GM23338 (cell line): ENCODE data around the gene TSPEAR. TPM values are rescaled to one million over a fixed set of nuclear protein-coding genes. Genes with fewer than 3 reads are reported as not detected.

Source experiments
- ATAC-seq: fragments of 200-7000 bp; cut with Tn5 transposase; 3 replicates; pipeline ENCODE4 v1.9.1; 2020
- DNase-seq: peaks from one replicate; pipeline ENCODE4 v3.0.0-alpha.2; 2015; ENCODE audit warnings: low spot score
- H2AFZ ChIP-seq: fragments of 200-600 bp; sonication (generic); 2 replicates; pipeline ENCODE4 v1.8.0; 2016; ENCODE audit warnings: antibody characterized with exemption, mild to moderate bottlenecking, moderate library complexity
- H3F3A ChIP-seq: fragments of 200-600 bp; sonication (generic); replicated peaks from 2 replicates; pipeline ENCODE4 v1.8.0; 2017; ENCODE audit warnings: antibody characterized with exemption, mixed run types, low read depth
- H3K27ac ChIP-seq: fragments of 200-600 bp; sonication (generic); 2 replicates; pipeline ENCODE4 v1.6.1; 2016; ENCODE audit warnings: low read depth
- H3K27me3 ChIP-seq: fragments of 200-600 bp; sonication (generic); 2 replicates; pipeline ENCODE4 v1.8.0; 2016; ENCODE audit warnings: mild to moderate bottlenecking, mixed run types, moderate library complexity; ENCODE audit not compliant: insufficient read depth
- H3K36me3 ChIP-seq: fragments of 200-600 bp; sonication (generic); 2 replicates; pipeline ENCODE4 v1.8.0; 2016; ENCODE audit warnings: mild to moderate bottlenecking; ENCODE audit not compliant: insufficient read depth
- H3K4me1 ChIP-seq: fragments of 200-600 bp; sonication (generic); 2 replicates; pipeline ENCODE4 v1.8.0; 2016; ENCODE audit warnings: mild to moderate bottlenecking, moderate library complexity; ENCODE audit not compliant: insufficient read depth
- H3K4me2 ChIP-seq: fragments of 200-600 bp; sonication (generic); 2 replicates; pipeline ENCODE4 v1.7.1; 2017; ENCODE audit warnings: mixed run types
- H3K4me3 ChIP-seq: fragments of 200-600 bp; sonication (generic); 2 replicates; pipeline ENCODE4 v1.6.1; 2016; ENCODE audit warnings: mixed run types
- H3K79me2 ChIP-seq: fragments of 200-600 bp; sonication (generic); replicated peaks from 2 replicates; pipeline ENCODE4 v1.8.0; 2017; ENCODE audit warnings: mild to moderate bottlenecking; ENCODE audit not compliant: insufficient read depth
- H3K9me2 ChIP-seq: fragments of 200-600 bp; sonication (generic); 2 replicates; pipeline ENCODE4 v1.8.0; 2017; ENCODE audit not compliant: insufficient read depth
- H4K20me1 ChIP-seq: fragments of 200-600 bp; sonication (generic); replicated peaks from 2 replicates; pipeline ENCODE4 v1.8.0; 2017; ENCODE audit warnings: mild to moderate bottlenecking; ENCODE audit not compliant: insufficient read depth
- H3K27ac Mint-ChIP-seq: 2 replicates; pipeline ENCODE4 v1.8.0; 2020; ENCODE audit warnings: inconsistent platforms, mild to moderate bottlenecking, moderate library complexity, mixed read lengths
- H3K27me3 Mint-ChIP-seq: 3 replicates; pipeline ENCODE4 v1.8.0; 2022; ENCODE audit warnings: low read depth, mild to moderate bottlenecking, moderate library complexity, mixed read lengths, inconsistent platforms; ENCODE audit not compliant: insufficient read depth, poor library complexity
- H3K36me3 Mint-ChIP-seq: 3 replicates; pipeline ENCODE4 v1.8.0; 2021; ENCODE audit warnings: low read depth, mild to moderate bottlenecking, inconsistent platforms, moderate library complexity, mixed read lengths
- H3K4me1 Mint-ChIP-seq: 3 replicates; pipeline ENCODE4 v1.8.0; 2020; ENCODE audit warnings: mild to moderate bottlenecking, inconsistent platforms, mixed read lengths
- H3K4me3 Mint-ChIP-seq: 3 replicates; pipeline ENCODE4 v1.8.0; 2021; ENCODE audit warnings: moderate library complexity, mild to moderate bottlenecking, inconsistent platforms, mixed read lengths
- H3K9me3 Mint-ChIP-seq: 3 replicates; pipeline ENCODE4 v1.8.0; 2020; ENCODE audit warnings: moderate library complexity, mild to moderate bottlenecking, inconsistent platforms, mixed read lengths
- NANOG ChIP-seq: IDR thresholded peaks from 2 replicates; pipeline ENCODE4 v1.6.1; 2016; ENCODE audit warnings: antibody characterized with exemption, borderline replicate concordance
- REST ChIP-seq: IDR thresholded peaks from one replicate; pipeline ENCODE4 v1.6.1; 2018; ENCODE audit warnings: antibody characterized with exemption; ENCODE audit not compliant: unreplicated experiment
- STAT1 ChIP-seq: IDR thresholded peaks from one replicate; pipeline ENCODE4 v1.6.1; 2016; ENCODE audit warnings: antibody characterized with exemption; ENCODE audit not compliant: unreplicated experiment
- ZNF114 ChIP-seq: fragments of 250-450 bp; sonication (Bioruptor Pico); IDR thresholded peaks from 2 replicates; pipeline ENCODE4 v1.5.0; 2020; ENCODE audit warnings: mild to moderate bottlenecking, moderate library complexity
- ZNF331 ChIP-seq: fragments of 250-450 bp; sonication (Bioruptor Pico); IDR thresholded peaks from 2 replicates; pipeline ENCODE4 v1.5.0; 2020; ENCODE audit warnings: low read depth, mild to moderate bottlenecking, moderate library complexity
- ZNF462 ChIP-seq: fragments of 250-450 bp; sonication (Bioruptor Pico); IDR thresholded peaks from 2 replicates; pipeline ENCODE4 v1.5.0; 2020; ENCODE audit warnings: mild to moderate bottlenecking, moderate library complexity
- polyA plus RNA-seq: library from polyadenylated mRNA; unstranded; fragments of >200 nt; fragmentation: Nextera tagmentation; extraction: Ambion mirVana; gene quantifications from 2 replicates; pipeline ENCODE4 v1.2.1, GENCODE V29; 2016
- total RNA-seq: library from RNA; depleted of rRNA; stranded (reverse); fragments of >200 nt; shearing (Covaris generic); gene quantifications from 2 replicates; pipeline ENCODE4 v1.2.3, GENCODE V29; 2014

The TSPEAR gene
- total and polyA plus RNA-seq, 2 experiments from 2014 or later, result 0.35 to 0.92 TPM

GRCh38 chr21:44694776-44695175 is 16.6 kb downstream of the TSPEAR start:
- no peak overlapping the region for H3K4me3 Mint-ChIP-seq
- DNase-seq (no peak), ATAC-seq (no peak)
- Histone ChIP-seq H2AFZ (no peak overlapping the region), H3K27me3 (no peaks in the 10 kb centered on the region), H3K4me3 (no peak overlapping the region), H3K9me2 (no peaks in the 10 kb centered on the region), H3F3A (no peaks in the 10 kb centered on the region), H3K27ac (no peak overlapping the region), H3K4me1 (peaks cover 11% of the 10 kb centered on the region; the same call in 1 of the 2 replicates), H4K20me1 (no peaks in the 10 kb centered on the region), H3K36me3 (no peaks in the 10 kb centered on the region; the same call in 1 of the 2 replicates), H3K79me2 (no peaks in the 10 kb centered on the region), H3K4me2 (no peak overlapping the region)
- H3K9me3 Mint-ChIP-seq, result peaks cover 19% of the 10 kb centered on the region; the same call in 2 of the 3 replicates
- H3K36me3 Mint-ChIP-seq, result peaks cover 17% of the 10 kb centered on the region; the same call in 1 of the 3 replicates
- H3K27ac Mint-ChIP-seq, result no peak overlapping the region
- peaks cover 40% of the 10 kb centered on the region for H3K4me1 Mint-ChIP-seq
- no peak for TF ChIP-seq NANOG
- no peak for TF ChIP-seq STAT1
- no peak for TF ChIP-seq ZNF114 (CRISPR knock-in tag)
- no peak for TF ChIP-seq ZNF462 (CRISPR knock-in tag)
- no peak for TF ChIP-seq REST
- no peak for TF ChIP-seq ZNF331 (CRISPR knock-in tag)
- peaks cover 12% of the 10 kb centered on the region for H3K27me3 Mint-ChIP-seq
